ENCODE data around the gene FCHO2. TPM values are rescaled to one million over a fixed set of nuclear protein-coding genes. Genes with fewer than 3 reads are reported as not detected.
A peak's percentile ranks its signal among the peaks of the same experiment; 100 is the strongest.

The FCHO2 gene
- total and polyA plus RNA-seq, 2 of the 4 experiments (the other 2 are of a cell fraction) = 6.1 to 23.5 TPM

DNA sequence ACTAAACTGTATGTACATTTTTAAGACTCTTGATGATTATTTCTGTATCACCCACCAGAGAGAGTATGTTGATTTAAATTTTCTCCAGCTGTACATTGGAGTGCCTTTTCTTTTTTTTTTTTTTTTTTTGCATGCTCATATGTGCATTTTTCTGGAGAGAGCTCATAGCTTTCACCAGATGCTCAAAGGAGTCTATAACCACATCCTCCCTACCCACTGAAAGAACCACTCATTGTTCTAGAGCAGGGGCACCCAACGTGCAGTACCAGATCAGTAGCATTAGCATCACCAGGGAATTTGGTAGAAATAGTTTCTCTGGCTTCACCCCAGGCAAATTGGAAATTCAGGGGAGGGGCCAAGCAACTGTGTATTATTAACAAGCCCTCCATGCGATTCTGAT lies 110.6 kb downstream of the FCHO2 start:
- ATAC-seq (ENCODE audit: low read depth) (peak; percentile 86), DNase-seq (peak; percentile 89)
- Histone ChIP-seq H2BK20ac (ENCODE audit: low read depth, low read length) (no peak overlapping the region), H3K4me3 (ENCODE audit: insufficient read depth, low read depth, low read length) (no peak overlapping the region), H3K56ac (ENCODE audit: extremely low read depth, insufficient read depth, low read length) (no peak overlapping the region), H2BK120ac (ENCODE audit: low read depth, low read length) (no peak overlapping the region), H3K4me2 (ENCODE audit: low read depth, low read length) (no peak overlapping the region), H4K91ac (ENCODE audit: insufficient read depth, low read depth, low read length) (no peak overlapping the region), H3K9me1 (ENCODE audit: insufficient read depth, low read length) (no peaks in the 10 kb centered on the region), H3K4ac (ENCODE audit: low read depth, low read length) (no peak overlapping the region), H3K27ac (ENCODE audit: insufficient read depth, low read length) (no peak overlapping the region), H3K9me3 (ENCODE audit: control insufficient read depth, insufficient read depth, low read length) (no peaks in the 10 kb centered on the region), H3K23ac (ENCODE audit: low read depth, low read length) (no peak overlapping the region), H4K8ac (ENCODE audit: low read depth in 2 of 2, low read length in 2 of 2) (no peak overlapping the region), H4K20me1 (ENCODE audit: insufficient read depth, low read length) (no peaks in the 10 kb centered on the region), H2BK5ac (ENCODE audit: low read depth, low read length, poor library complexity, severe bottlenecking) (no peak overlapping the region), H3K79me1 (ENCODE audit: low read depth in 1 of 2, low read length in 2 of 2) (peaks cover 0 to 3% of the 10 kb centered on the region in 2 experiments; a peak in 1 of 4 replicates), H2AK9ac (replicated peaks; ENCODE audit: low read depth, low read length, poor library complexity) (no peak overlapping the region), H2BK15ac (ENCODE audit: low read depth, low read length) (no peak overlapping the region), H3K14ac (replicated peaks; ENCODE audit: low read depth, low read length) (no peak overlapping the region), H3K36me3 (ENCODE audit: control insufficient read depth, insufficient read depth, low read length) (peaks cover 4% of the 10 kb centered on the region), H3K4me1 (ENCODE audit: control insufficient read depth, insufficient read depth, low read length) (peaks cover 2% of the 10 kb centered on the region; the same call in 1 of the 2 replicates), H2AFZ (replicated peaks; ENCODE audit: low read length, poor library complexity) (no peak overlapping the region), H3K9ac (ENCODE audit: low read depth, low read length) (no peak overlapping the region), H2AK5ac (ENCODE audit: low read depth, low read length) (no peak overlapping the region), H3K18ac (ENCODE audit: low read depth, low read length) (no peak overlapping the region), H4K5ac (ENCODE audit: low read depth, low read length) (no peak overlapping the region), H3K27me3 (ENCODE audit: control insufficient read depth, insufficient read depth, low read length) (no peaks in the 10 kb centered on the region)
- TF ChIP-seq RFX5 (IDR thresholded peaks at IDR 0.05; ENCODE audit: low read depth, low read length) (no peak), FOS (IDR thresholded peaks at IDR 0.05; ENCODE audit: low read depth, low read length) (no peak), MAFK (IDR thresholded peaks at IDR 0.05; ENCODE audit: low read depth, low read length) (no peak), POLR2A (IDR thresholded peaks at IDR 0.05; ENCODE audit: low read depth, low read length) (no peak), BHLHE40 (IDR thresholded peaks at IDR 0.05; ENCODE audit: low read depth, low read length) (no peak), ELK1 (IDR thresholded peaks at IDR 0.05; ENCODE audit: borderline replicate concordance, low read depth, low read length) (no peak), RAD21 (IDR thresholded peaks at IDR 0.05; ENCODE audit: low read length) (no peak), CTCF (conservative IDR thresholded peaks at IDR 0.05; ENCODE audit: low read depth, low read length) (no peak), SMC3 (IDR thresholded peaks at IDR 0.05; ENCODE audit: low read depth, low read length) (no peak), MXI1 (IDR thresholded peaks at IDR 0.05; ENCODE audit: borderline replicate concordance, low read depth, low read length) (no peak), CEBPB (IDR thresholded peaks at IDR 0.05; ENCODE audit: low read depth, low read length) (no peak)
- TF ChIP-seq, protein P1, sequence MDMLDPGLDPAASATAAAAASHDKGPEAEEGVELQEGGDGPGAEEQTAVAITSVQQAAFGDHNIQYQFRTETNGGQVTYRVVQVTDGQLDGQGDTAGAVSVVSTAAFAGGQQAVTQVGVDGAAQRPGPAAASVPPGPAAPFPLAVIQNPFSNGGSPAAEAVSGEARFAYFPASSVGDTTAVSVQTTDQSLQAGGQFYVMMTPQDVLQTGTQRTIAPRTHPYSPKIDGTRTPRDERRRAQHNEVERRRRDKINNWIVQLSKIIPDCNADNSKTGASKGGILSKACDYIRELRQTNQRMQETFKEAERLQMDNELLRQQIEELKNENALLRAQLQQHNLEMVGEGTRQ (IDR thresholded peaks at IDR 0.05; ENCODE audit: low read depth, low read length) = no peak
- POLR2A ChIA-PET (ENCODE audit: unreplicated experiment) = no interaction called here
- CTCF ChIA-PET = no interaction called here
- dilution Hi-C loops (cut with HindIII; ENCODE audit: low sequenced_read_pairs, unreplicated experiment) = no loop called here
- intact Hi-C loops (cut with micrococcal nuclease) = no loop called here
- BruUV-seq (replicated peaks) = no TSS peak
- WGBS, 2 experiments (ENCODE audit: extremely low coverage in 2 of 2, insufficient read length in 1 of 2) = no CpG with 5 or more reads among the region's 2 CpGs
- in situ Hi-C loops (cut with MboI; ENCODE audit: low sequenced_read_pairs) = no loop called here

All from IMR-90 (cell line).